ENCODE results near the gene KCNJ11.

The KCNJ11 gene

DNA sequence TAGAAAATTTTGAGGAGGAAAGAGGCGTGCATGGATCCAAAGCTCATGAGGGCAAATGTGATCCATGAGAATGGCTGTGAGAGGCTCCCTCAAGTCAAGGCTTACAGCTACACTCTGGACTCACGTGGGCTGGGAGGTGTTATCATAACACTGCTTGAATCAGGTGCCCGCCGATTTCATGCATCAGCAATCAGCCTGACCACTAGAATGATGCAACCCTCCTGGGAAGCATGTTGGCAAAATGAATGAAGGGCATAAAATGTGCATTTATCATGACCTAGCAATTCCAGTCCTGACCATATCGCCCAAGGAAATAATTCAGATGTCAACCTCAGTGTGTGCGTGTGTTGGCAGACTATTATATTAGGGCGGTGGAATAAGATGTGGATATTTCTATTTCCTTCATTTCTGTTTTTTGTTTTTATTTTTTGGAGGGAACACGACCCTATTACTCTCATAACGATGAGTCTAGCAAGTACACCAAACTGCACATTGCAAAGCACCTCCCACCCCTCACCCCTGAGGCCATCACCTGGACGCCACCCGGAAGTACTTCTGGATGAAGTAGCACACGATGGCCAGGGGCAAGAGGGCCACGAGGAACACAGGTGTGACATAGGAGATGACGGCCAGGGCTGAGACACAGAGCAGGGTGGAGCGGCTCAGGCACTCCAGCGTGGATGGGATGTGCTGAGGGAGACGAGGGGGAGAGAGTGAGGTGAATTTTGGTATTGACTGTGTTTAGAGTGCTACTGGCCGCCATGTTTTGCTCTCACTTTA lies 15.7 kb upstream of the KCNJ11 start:
- TF ChIP-seq CTCF (IDR thresholded peaks at IDR 0.05; ENCODE audit: low read depth, low read length): no peak
- H3K4me3 ChIP-seq (ENCODE audit: low read depth, low read length): no peak overlapping the region

- no peak overlapping the region for H3K4me3 ChIP-seq (ENCODE audit: low read depth, low read length)
- TF ChIP-seq CTCF (IDR thresholded peaks at IDR 0.05; ENCODE audit: low read depth, low read length): no peak
Measured at GRCh38 chr11:17402486-17402885, 14.0 kb upstream of the KCNJ11 start.

DNA sequence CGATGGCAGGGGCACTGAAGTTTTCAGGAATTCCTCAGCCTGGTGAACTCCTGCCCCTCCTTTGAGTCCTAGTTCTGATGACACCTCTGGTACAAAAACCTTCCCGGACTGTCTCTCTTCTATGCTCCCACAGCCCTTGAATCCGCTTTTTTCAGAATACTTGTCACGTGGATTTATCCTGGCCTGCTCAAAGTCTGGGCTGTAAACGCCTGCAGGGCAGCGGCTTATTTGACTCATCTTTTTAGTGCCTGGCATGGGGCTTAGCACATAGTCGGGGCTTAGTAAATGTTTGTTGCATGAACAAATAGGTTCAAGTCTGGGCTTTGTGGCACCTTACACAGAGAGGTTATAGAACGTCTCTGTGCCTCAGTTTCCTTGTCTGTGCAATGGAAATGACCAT lies 13.4 kb upstream of the KCNJ11 start:
- H3K4me3 ChIP-seq (ENCODE audit: low read depth, low read length): no peak overlapping the region
- no peak for TF ChIP-seq CTCF (IDR thresholded peaks at IDR 0.05; ENCODE audit: low read depth, low read length)

GRCh38 chr11:17401316-17401715 lies 12.9 kb upstream of the KCNJ11 start:
- no peak overlapping the region for H3K4me3 ChIP-seq (ENCODE audit: low read depth, low read length)
- TF ChIP-seq CTCF (IDR thresholded peaks at IDR 0.05; ENCODE audit: low read depth, low read length): no peak

GRCh38 chr11:17400048-17400775 lies 11.8 kb upstream of the KCNJ11 start:
- no peak for TF ChIP-seq CTCF (IDR thresholded peaks at IDR 0.05; ENCODE audit: low read depth, low read length)
- no peak overlapping the region for H3K4me3 ChIP-seq (ENCODE audit: low read depth, low read length)

GRCh38 chr11:17399236-17399635 lies 10.8 kb upstream of the KCNJ11 start:
- H3K4me3 ChIP-seq (ENCODE audit: low read depth, low read length): no peak overlapping the region
- TF ChIP-seq CTCF (IDR thresholded peaks at IDR 0.05; ENCODE audit: low read depth, low read length): no peak
